Activated T-cell treated with anti-CD3 and anti-CD28 coated beads for 1 hour (primary cell): Measurements from ENCODE around the gene BEAN1.
"Not testable (repeated sequence)": the region's sequence is repeated elsewhere in the genome, so short reads cannot be mapped to it uniquely, and the experiment has no call there.

ENCODE experiments used
- DNase-seq: peaks from one replicate; pipeline ENCODE4 v3.0.0-alpha.2; 2020; ENCODE audit warnings: low read depth

BEAN1 gene

GRCh38 chr16:66508914-66509496 lies 81.9 kb downstream of the BEAN1 start:
- DNase-seq = no peak

DNA sequence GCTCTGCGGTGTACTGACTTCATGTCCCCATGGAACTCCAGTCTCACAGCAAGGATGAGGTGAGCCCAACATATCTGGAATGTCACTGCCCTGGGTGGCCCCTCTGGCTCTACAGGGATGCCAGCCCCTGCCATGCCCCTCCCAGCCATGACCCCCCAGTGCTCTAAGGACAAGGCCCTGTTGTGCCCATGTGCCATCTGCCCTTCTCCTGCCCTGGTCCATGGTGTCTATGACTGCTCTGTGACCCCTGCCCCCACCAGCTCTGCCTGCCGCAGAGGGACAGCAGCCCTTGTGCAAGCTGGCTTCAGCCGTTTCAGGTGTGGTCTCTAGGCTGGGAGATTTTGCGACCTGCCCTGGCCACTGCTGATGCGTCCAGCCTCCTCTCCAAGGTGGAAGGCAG lies 82.5 kb downstream of the BEAN1 start:
- no peak for DNase-seq

DNA sequence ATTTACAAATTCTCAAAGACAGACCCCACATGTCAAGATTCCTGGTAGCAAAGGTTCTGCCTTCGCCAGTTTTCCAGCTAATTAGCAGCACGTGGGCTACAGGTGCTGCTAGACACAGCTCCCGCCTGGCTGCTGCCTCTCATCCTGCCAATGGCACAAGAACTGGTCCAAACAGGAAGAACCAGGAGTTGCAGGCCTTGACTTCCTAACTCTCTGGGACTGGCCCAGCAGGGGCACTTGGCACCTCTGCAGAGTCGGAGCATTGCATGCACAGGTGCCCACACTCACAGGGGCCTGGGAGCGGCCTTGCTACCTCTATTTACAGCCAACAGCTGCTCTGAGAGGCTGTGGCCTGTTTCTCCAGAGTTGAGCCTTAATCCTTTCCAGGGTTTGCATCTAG lies 83.2 kb downstream of the BEAN1 start:
- DNase-seq = no peak

DNA sequence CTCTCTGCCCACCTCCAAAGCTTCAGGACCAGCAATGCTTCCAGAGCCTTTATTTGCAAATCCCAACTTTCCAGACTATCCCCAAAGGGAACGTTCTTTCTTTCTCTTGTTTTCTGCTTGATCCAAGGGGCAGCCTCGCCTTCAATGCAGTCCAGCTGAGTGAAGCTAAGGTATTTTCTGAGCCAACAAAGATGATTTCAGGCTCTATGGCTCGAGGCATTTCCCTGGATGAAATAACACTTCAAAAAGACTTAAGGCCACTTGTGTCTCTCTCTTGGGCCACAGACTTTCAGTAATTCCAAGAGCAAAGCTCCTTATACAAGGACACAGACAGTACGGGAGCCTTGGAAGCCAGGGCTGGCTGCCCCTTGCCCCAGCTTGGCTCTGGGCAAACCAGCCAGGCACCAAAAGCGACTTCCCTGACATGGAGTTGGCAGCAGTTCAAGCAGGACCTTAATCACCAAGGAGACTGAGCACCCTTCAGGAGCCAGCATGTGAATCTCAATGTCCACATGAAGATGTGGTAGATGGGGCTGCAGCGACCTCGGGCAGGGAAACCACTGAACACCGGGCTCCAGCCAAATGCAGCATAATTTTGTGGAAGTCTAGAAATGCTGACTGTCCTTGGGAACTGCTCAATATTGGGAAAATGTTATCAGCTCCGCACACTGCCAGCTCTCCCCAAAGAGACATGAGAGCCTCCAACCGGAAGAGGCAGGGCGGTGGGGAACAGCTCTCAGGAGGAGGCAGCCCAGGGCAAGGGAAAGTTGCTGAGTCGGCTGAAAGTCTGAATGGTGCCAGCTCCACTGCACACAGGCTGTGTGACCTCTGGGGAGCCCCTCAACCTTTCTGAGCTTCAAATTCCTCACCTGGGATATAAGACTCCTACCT lies 83.9 kb downstream of the BEAN1 start:
- no peak for DNase-seq

DNA sequence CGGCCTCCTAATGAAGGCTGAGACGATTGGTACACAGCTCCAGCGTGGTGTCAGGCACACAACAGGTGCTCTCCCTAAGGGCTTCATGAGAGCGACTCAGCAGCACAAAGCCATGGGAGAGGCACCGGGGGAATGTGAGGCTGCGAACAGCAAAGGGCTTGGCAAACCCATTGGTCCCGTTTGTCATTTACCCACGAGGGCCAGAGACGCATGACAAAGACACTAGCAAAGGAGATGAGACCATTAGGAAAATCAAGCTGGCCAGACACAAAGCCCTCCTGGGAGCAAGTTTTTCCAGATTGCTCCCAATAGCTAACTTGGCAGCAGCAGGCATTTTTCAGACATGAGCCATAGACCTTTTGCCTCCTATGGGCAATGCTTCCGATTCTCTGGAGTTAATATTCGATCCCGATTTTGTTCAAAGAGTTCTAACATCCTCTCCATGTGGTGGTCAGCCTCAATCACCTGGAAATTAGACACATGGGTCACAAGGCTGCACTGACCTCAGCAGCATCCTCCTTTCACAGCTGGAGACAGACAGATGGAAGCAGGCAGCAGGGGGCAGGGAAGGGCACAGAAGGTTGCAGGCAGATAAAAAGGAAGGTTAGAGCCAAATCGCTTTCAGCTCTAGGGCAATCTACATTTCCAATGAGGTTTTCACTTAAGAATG lies 84.6 kb downstream of the BEAN1 start:
- no peak for DNase-seq

GRCh38 chr16:66512272-66513110 lies 85.4 kb downstream of the BEAN1 start:
- DNase-seq = no peak

DNA sequence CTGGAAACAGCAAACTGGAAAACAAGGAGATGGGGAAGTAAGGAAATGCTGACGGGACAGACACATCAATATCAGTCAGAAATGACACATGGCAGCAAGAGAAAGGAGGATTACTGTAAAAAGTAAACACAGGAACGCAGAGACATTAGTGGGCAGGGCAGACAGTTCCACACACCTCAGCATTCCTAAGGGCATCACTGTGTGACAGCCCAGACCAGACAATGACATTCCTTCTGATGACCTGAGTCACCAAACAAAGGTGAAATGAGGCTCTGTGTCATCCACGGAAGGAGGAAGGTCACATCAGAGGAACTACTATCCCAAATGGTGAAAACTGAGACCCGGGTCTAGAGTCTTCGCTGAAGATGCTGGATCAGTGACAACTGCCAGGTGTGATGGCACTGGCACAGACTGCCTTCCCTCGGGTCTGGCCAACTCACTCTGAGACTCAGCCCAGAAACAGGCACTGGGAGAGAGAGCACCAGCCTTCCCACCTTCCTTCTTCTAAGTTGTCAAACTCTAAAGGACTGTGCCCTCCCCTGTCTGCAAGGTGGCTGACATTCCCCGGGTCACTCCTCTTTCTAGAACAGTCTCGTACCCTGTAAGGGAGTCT lies 86.1 kb downstream of the BEAN1 start:
- no peak for DNase-seq

DNA sequence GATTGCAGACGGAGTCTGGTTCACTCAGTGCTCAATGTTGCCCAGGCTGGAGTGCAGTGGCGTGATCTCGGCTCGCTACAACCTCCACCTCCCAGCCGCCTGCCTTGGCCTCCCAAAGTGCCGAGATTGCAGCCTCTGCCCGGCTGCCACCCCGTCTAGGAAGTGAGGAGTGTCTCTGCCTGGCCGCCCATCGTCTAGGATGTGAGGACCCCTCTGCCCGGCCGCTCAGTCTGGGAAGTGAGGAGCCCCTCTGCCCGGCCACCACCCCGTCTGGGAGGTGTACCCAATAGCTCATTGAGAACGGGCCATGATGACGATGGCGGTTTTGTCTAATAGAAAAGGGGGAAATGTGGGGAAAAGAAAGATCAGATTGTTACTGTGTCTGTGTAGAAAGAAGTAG lies 87.3 kb downstream of the BEAN1 start:
- not testable (repeated sequence) for DNase-seq

DNA sequence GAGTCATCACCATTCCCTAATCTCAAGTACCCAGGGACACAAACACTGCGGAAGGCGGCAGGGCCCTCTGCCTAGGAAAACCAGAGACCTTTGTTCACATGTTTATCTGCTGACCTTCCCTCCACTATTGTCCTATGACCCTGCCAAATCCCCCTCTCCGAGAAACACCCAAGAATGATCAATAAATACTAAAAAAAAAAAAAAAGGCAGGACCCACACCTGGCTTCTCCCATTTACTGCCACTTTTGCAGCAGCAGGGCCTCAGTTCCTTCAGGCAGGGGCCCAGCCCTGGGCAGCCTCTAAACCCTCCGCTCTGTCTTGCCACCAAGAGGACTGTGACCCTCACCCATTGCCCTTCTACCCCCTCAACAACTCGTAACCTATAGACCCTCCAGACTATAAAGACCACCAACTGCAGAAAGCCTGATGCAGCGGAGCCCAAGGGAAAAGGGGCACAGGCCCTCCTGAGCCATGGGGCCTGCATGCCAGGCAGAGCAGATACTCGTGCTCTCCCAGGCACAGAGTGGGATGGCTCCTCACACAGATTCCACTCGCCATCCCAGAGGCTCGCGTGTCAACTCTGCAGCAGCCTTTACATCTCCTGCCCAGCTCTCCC lies 88.0 kb downstream of the BEAN1 start:
- DNase-seq = not testable (repeated sequence)

- no peak for DNase-seq
Observed at GRCh38 chr16:66515596-66516508, 88.8 kb downstream of the BEAN1 start.

DNA sequence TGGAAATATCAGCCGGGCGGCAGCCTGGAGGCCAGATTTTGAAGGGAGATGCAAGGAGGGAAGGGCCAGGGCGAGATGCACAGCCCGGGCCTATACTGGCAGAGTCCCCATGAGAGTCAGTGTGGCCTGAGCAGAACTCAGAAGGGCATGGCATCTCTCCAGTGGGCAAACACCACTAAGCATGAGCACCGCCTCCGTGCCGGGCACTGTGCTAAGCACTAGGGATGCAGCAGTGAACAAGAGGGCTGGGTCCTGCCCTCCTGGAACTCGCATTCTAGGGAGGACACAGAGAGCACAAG lies 89.4 kb downstream of the BEAN1 start:
- DNase-seq = no peak

DNA sequence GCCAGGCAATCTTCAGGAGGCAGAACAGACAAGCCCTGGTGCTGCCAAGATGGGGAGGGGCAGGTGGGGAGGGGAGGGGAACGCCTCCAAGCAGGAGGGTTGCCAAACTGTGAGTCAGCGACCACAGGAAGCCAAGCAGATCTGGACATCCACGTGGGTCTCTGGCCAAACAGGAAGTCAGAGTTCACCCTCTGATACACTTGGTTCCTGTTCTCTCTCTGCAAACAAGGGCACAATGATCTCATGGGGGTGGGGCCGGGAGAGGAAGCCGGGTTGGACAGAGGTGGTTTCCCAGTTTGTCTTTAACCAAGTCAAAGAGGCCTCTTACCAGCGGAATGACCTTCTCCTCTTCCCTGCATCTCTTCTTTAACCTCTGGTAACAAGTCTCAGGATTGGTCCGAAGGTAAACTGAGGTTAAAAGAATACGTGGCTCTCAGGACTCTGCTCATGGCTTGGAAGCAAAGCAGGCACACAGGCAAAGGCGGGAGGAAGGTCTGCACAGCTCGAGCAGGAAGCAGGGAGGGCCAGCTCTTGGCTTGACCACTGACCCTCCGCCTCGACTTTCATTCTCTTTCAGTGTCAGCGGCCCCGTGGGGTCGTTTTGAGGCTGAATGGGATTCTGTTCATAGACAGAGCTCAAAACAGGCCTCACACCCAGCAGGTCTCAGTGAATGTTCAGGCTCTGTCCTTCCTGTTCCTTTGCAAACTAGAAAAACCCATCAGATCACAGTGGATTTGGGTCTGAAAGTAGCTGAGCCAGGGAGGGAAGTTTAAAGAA lies 89.9 kb downstream of the BEAN1 start:
- DNase-seq = peak; percentile 65

- DNase-seq = no peak
Observed at GRCh38 chr16:66517586-66518263, 90.6 kb downstream of the BEAN1 start.

- no peak for DNase-seq
Observed at GRCh38 chr16:66519482-66520373, 92.6 kb downstream of the BEAN1 start.

- no peak for DNase-seq
Observed at GRCh38 chr16:66520406-66521170, 93.5 kb downstream of the BEAN1 start.

GRCh38 chr16:66521252-66521713 lies 94.2 kb downstream of the BEAN1 start:
- DNase-seq = no peak
